ENCODE measurements around the gene GPHN. TPM values are rescaled to one million over a fixed set of nuclear protein-coding genes. Genes with fewer than 3 reads are reported as not detected.

GPHN gene
- total and polyA plus RNA-seq, 10 of the 15 experiments (the other 5 are each of a cell fraction or from before 2014, with no cell fraction given) = 22.3 to 48.8 (median 33.1) TPM

DNA sequence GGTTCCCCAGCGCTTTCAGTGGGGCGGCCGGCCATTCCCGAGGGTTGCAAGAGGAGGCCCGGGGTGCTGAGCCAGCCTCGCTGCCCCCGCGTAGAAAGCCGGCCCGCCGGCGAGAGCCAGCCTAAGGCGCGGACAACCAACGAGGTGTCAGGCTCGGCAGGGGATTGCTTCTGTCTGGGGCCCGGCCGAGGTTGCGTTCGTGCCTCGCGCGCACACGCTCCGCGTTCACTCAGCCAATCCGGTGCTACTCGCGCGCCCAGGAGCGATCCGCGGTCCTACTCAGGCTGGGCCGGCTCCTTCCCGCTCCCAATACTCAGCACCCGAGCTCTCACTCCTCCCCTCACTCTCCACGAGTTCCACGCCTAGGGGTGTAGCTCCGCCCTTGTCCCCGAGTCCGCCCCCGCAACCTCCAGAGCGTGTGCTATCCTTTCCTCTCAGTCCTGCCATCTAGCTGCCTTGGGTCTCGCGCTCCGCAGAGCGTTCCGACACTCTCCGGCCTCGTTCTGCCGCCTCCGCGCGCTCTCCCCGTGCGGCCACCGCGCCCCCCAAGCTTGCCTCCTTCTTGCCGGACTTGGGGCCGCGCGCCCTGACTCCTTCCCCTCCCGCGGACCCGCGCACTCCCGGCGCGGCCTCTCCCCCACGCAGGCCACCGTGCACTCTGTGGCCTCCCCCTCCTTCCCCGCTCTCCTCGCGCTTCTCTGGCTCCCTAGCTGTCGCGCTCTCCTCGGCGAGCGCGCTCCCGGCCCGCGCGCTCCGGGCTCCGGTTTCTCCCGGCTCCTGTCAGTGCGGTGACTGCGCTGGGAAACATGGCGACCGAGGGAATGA, at the start of gene GPHN (continued):
- TF ChIP-seq NR2C2 (IDR thresholded peaks at IDR 0.05; ENCODE audit: borderline replicate concordance, control insufficient read depth, insufficient read length, low read depth) (peak; percentile 79), BACH1 (IDR thresholded peaks at IDR 0.05; ENCODE audit: borderline replicate concordance) (no peak; the same call in 1 of the 2 replicates), BHLHE40 (IDR thresholded peaks at IDR 0.05; ENCODE audit: borderline replicate concordance in 1 of 2, low read depth in 2 of 2, low read length in 1 of 2) (peak; percentile 73 to 83; a peak in 3 of 4 replicates), SUZ12 (IDR thresholded peaks at IDR 0.05; ENCODE audit: unreplicated experiment) (no peak), JUND (IDR thresholded peaks at IDR 0.05; ENCODE audit: low read depth, low read length) (no peak), SRF (IDR thresholded peaks at IDR 0.05; ENCODE audit: low read depth in 2 of 2, low read length in 2 of 2) (peak; percentile 88 to 97), EZH2 (IDR thresholded peaks at IDR 0.05; ENCODE audit: borderline replicate concordance, control insufficient read depth, low read depth, low read length) (no peak), POLR2A (IDR thresholded peaks at IDR 0.05; ENCODE audit: low read depth, low read length) (peak; percentile 95), ASH2L (IDR thresholded peaks at IDR 0.05; ENCODE audit: borderline replicate concordance, low read depth) (peak; percentile 30; the same call in 1 of the 2 replicates)
- TF ChIP-seq, protein P1, sequence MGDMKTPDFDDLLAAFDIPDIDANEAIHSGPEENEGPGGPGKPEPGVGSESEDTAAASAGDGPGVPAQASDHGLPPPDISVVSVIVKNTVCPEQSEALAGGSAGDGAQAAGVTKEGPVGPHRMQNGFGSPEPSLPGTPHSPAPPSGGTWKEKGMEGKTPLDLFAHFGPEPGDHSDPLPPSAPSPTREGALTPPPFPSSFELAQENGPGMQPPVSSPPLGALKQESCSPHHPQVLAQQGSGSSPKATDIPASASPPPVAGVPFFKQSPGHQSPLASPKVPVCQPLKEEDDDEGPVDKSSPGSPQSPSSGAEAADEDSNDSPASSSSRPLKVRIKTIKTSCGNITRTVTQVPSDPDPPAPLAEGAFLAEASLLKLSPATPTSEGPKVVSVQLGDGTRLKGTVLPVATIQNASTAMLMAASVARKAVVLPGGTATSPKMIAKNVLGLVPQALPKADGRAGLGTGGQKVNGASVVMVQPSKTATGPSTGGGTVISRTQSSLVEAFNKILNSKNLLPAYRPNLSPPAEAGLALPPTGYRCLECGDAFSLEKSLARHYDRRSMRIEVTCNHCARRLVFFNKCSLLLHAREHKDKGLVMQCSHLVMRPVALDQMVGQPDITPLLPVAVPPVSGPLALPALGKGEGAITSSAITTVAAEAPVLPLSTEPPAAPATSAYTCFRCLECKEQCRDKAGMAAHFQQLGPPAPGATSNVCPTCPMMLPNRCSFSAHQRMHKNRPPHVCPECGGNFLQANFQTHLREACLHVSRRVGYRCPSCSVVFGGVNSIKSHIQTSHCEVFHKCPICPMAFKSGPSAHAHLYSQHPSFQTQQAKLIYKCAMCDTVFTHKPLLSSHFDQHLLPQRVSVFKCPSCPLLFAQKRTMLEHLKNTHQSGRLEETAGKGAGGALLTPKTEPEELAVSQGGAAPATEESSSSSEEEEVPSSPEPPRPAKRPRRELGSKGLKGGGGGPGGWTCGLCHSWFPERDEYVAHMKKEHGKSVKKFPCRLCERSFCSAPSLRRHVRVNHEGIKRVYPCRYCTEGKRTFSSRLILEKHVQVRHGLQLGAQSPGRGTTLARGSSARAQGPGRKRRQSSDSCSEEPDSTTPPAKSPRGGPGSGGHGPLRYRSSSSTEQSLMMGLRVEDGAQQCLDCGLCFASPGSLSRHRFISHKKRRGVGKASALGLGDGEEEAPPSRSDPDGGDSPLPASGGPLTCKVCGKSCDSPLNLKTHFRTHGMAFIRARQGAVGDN (IDR thresholded peaks at IDR 0.05) = no peak
- TF ChIP-seq, protein P2, sequence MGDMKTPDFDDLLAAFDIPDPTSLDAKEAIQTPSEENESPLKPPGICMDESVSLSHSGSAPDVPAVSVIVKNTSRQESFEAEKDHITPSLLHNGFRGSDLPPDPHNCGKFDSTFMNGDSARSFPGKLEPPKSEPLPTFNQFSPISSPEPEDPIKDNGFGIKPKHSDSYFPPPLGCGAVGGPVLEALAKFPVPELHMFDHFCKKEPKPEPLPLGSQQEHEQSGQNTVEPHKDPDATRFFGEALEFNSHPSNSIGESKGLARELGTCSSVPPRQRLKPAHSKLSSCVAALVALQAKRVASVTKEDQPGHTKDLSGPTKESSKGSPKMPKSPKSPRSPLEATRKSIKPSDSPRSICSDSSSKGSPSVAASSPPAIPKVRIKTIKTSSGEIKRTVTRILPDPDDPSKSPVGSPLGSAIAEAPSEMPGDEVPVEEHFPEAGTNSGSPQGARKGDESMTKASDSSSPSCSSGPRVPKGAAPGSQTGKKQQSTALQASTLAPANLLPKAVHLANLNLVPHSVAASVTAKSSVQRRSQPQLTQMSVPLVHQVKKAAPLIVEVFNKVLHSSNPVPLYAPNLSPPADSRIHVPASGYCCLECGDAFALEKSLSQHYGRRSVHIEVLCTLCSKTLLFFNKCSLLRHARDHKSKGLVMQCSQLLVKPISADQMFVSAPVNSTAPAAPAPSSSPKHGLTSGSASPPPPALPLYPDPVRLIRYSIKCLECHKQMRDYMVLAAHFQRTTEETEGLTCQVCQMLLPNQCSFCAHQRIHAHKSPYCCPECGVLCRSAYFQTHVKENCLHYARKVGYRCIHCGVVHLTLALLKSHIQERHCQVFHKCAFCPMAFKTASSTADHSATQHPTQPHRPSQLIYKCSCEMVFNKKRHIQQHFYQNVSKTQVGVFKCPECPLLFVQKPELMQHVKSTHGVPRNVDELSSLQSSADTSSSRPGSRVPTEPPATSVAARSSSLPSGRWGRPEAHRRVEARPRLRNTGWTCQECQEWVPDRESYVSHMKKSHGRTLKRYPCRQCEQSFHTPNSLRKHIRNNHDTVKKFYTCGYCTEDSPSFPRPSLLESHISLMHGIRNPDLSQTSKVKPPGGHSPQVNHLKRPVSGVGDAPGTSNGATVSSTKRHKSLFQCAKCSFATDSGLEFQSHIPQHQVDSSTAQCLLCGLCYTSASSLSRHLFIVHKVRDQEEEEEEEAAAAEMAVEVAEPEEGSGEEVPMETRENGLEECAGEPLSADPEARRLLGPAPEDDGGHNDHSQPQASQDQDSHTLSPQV (IDR thresholded peaks at IDR 0.05) = no peak
- TF ChIP-seq, protein P3, sequence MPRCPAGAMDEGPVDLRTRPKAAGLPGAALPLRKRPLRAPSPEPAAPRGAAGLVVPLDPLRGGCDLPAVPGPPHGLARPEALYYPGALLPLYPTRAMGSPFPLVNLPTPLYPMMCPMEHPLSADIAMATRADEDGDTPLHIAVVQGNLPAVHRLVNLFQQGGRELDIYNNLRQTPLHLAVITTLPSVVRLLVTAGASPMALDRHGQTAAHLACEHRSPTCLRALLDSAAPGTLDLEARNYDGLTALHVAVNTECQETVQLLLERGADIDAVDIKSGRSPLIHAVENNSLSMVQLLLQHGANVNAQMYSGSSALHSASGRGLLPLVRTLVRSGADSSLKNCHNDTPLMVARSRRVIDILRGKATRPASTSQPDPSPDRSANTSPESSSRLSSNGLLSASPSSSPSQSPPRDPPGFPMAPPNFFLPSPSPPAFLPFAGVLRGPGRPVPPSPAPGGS (IDR thresholded peaks at IDR 0.05; ENCODE audit: borderline replicate concordance, insufficient read depth, low read depth, low read length, poor library complexity, severe bottlenecking) = no peak
- TF ChIP-seq, protein P4, sequence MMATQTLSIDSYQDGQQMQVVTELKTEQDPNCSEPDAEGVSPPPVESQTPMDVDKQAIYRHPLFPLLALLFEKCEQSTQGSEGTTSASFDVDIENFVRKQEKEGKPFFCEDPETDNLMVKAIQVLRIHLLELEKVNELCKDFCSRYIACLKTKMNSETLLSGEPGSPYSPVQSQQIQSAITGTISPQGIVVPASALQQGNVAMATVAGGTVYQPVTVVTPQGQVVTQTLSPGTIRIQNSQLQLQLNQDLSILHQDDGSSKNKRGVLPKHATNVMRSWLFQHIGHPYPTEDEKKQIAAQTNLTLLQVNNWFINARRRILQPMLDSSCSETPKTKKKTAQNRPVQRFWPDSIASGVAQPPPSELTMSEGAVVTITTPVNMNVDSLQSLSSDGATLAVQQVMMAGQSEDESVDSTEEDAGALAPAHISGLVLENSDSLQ (IDR thresholded peaks at IDR 0.05) = peak; percentile 35
- TF ChIP-seq, protein P5, sequence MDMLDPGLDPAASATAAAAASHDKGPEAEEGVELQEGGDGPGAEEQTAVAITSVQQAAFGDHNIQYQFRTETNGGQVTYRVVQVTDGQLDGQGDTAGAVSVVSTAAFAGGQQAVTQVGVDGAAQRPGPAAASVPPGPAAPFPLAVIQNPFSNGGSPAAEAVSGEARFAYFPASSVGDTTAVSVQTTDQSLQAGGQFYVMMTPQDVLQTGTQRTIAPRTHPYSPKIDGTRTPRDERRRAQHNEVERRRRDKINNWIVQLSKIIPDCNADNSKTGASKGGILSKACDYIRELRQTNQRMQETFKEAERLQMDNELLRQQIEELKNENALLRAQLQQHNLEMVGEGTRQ (IDR thresholded peaks at IDR 0.05; ENCODE audit: borderline replicate concordance, low read depth, low read length) = no peak
- TF ChIP-seq, protein P6, sequence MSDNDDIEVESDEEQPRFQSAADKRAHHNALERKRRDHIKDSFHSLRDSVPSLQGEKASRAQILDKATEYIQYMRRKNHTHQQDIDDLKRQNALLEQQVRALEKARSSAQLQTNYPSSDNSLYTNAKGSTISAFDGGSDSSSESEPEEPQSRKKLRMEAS (IDR thresholded peaks at IDR 0.05; ENCODE audit: low read depth, low read length) = peak; percentile 75
